Left ventricle myocardium inferior (tissue), 1 donor: ENCODE data around the gene NT5DC2. TPM values are rescaled to one million over a fixed set of nuclear protein-coding genes. Genes with fewer than 3 reads are reported as not detected.

Experiments
- DNase-seq: peaks from one replicate; pipeline ENCODE4 v3.0.0-alpha.2; 2020
- H3K27ac ChIP-seq: fragments of 200-600 bp; replicated peaks from 2 replicates; pipeline ENCODE4 v1.8.0; 2021
- H3K27me3 ChIP-seq: fragments of 200-600 bp; 2 replicates; pipeline ENCODE4 v1.8.0; 2021; ENCODE audit warnings: low read depth
- H3K36me3 ChIP-seq: fragments of 200-600 bp; 2 replicates; pipeline ENCODE4 v1.8.0; 2021
- H3K4me1 ChIP-seq: fragments of 200-600 bp; 2 replicates; pipeline ENCODE4 v1.8.0; 2021
- H3K4me3 ChIP-seq: fragments of 200-600 bp; 2 replicates; pipeline ENCODE4 v1.8.0; 2021; ENCODE audit warnings: mild to moderate bottlenecking, moderate library complexity
- H3K9me3 ChIP-seq: fragments of 200-600 bp; replicated peaks from 2 replicates; pipeline ENCODE4 v1.8.0; 2021
- intact Hi-C: fragments of 100-400 bp; cut with micrococcal nuclease; formaldehyde crosslinking; loops from one replicate; pipeline ENCODE4 v1.11.0; 2022
- total RNA-seq: library from RNA; stranded (reverse); fragmentation: NEBNext Ultra II Directional; extraction: Animal tissue kit (Norgen Biotek cat#: 25700); gene quantifications from one replicate; pipeline ENCODE4 v1.2.1, GENCODE V29; 2021
- TF ChIP-seq, protein P1 (sequence below): fragments of 200-600 bp; IDR thresholded peaks from 2 replicates; pipeline ENCODE4 v1.8.0; 2021; ENCODE audit warnings: antibody characterized with exemption, mild to moderate bottlenecking, borderline replicate concordance
- donor health status: DM: no; HTN: yes; CAD: no; lungs with severe emphysema.

Gene NT5DC2
- total RNA-seq, 1 donor from 2014 or later, result 69.3 TPM

DNA sequence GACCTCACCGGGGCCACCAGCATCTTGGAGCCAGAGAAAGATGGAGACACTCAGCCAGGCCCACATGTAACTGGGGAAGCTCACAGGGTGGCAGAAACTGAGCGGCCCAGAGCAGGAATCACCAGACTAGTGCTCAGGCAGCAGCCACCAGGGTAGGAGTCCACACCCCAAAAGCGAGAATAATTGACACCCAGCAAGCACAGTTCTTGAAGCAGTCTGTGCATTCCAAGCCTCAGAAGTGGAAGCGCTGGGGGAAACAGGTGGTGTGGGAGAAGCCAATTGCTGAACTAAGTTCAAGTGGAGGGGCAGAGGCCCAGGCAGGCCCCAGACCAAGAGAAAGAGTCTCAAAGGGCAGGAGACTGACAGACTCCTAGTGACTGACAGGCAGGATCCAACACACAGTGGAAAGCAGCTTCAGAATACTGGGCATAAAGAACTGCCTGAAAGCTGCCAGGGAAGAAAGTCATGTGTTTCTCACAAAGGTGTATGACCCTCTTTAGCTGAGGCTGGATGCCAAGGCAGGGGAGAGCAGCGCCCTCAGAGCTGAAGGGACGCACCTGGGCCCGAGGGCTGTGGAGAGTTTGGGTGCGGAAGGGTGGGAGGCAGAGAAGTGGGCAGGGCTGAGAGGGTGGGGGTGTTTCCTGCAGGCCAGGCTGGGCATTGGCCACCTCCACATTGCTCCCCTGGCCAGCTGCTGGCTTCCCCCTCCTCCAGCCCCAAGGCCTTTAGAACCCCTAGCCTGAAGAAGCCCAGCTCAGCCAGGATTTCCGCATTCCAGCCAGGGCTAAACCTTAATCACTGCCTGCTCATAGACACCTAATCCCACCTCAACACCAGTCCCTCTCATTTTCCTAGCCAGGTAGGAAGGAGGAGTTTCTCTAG lies 7.7 kb downstream of the NT5DC2 start:
- H3K27ac ChIP-seq, result peak overlapping the region; percentile 88
- TF ChIP-seq, protein P1, sequence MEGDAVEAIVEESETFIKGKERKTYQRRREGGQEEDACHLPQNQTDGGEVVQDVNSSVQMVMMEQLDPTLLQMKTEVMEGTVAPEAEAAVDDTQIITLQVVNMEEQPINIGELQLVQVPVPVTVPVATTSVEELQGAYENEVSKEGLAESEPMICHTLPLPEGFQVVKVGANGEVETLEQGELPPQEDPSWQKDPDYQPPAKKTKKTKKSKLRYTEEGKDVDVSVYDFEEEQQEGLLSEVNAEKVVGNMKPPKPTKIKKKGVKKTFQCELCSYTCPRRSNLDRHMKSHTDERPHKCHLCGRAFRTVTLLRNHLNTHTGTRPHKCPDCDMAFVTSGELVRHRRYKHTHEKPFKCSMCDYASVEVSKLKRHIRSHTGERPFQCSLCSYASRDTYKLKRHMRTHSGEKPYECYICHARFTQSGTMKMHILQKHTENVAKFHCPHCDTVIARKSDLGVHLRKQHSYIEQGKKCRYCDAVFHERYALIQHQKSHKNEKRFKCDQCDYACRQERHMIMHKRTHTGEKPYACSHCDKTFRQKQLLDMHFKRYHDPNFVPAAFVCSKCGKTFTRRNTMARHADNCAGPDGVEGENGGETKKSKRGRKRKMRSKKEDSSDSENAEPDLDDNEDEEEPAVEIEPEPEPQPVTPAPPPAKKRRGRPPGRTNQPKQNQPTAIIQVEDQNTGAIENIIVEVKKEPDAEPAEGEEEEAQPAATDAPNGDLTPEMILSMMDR, result no peak
- peaks cover 26% of the 10 kb centered on the region for H3K36me3 ChIP-seq
- no peaks in the 10 kb centered on the region for H3K9me3 ChIP-seq
- intact Hi-C loops, result no loop called here
- DNase-seq, result peak; percentile 13
- H3K4me3 ChIP-seq, result no peak overlapping the region
- H3K4me1 ChIP-seq, result peaks cover 61% of the 10 kb centered on the region
- H3K27me3 ChIP-seq, result no peaks in the 10 kb centered on the region

DNA sequence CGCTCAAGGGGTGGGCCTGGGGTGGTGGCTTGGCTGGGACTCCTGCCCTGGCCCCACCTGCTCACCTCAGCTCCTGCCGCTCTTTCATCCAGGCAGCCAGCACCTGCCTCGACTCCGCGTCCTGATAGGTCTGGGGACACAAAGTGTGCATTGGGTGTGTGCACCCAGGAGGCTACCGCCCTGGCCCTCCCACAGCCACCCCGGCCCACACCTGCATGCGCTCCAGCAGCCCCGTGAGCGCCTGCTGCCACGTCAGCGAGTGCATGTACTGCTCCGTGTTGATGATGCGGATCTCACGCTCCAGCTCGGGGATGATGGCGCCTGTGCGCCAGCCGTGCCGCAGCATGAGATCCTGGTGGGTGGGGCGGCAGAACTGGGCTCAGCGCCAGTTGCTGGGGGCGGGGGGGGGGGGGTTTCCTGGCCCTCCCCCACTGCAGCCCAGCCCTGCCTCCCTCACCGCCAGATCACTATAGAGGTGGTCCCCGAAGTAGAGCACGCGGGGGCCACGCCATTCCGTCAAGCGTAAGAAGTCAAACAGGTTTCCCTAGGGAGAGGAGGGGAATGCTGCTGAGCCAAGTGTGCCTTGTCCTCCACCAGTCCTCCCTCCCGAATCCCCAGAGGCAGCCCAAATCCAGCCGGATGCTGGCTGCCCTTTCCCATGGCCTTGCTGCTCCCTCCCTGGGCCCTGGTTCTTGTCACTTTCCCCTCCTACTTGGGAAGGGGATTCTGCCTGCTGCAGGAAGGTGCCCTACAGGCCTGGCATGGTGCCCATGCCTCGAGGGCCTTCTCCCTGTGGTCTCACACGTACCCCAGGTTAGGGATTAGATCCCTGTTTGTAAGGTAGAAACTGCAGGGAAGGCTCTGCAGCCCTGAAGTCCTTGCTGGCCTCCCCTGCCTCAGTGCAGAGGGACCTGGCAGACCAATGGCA lies 8.6 kb downstream of the NT5DC2 start:
- Histone ChIP-seq H3K4me3 (peak overlapping the region; percentile 34), H3K36me3 (peaks cover 27% of the 10 kb centered on the region), H3K9me3 (no peaks in the 10 kb centered on the region), H3K27me3 (no peaks in the 10 kb centered on the region), H3K27ac (peak overlapping the region; percentile 88), H3K4me1 (peaks cover 52% of the 10 kb centered on the region)
- TF ChIP-seq, protein P1, result no peak
- DNase-seq, result peak; percentile 61
- intact Hi-C loops, result no loop called here

DNA sequence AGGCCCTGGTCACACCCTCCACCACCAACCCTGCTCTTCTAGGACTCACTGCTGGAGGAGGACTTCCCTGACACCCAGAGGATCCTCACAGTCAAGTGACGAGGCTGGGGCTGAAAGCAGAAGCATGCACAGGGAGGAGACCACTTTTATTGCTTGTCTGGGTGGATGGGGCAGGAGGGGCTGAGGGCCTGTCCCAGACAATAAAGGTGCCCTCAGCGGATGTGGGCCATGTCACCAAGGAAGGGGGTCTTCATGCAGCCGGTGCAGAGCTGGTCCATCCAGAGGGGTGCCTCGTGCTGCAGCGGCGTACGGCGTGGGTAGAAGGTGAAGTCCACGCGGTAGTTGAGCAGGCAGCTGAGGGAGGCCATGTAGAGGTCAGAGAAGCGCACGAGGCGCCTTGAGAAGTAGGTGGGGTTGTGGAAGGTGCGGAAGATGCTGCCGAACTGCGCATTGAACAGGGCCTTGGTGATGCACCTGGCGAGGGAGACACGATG lies 9.4 kb downstream of the NT5DC2 start:
- TF ChIP-seq, protein P1, result no peak
- peaks cover 45% of the 10 kb centered on the region for H3K4me1 ChIP-seq
- H3K36me3 ChIP-seq, result peaks cover 32% of the 10 kb centered on the region
- no peaks in the 10 kb centered on the region for H3K9me3 ChIP-seq
- DNase-seq, result peak; percentile 8
- H3K27me3 ChIP-seq, result no peaks in the 10 kb centered on the region
- H3K4me3 ChIP-seq, result no peak overlapping the region
- H3K27ac ChIP-seq, result peak overlapping the region; percentile 88
- intact Hi-C loops, result no loop called here

DNA sequence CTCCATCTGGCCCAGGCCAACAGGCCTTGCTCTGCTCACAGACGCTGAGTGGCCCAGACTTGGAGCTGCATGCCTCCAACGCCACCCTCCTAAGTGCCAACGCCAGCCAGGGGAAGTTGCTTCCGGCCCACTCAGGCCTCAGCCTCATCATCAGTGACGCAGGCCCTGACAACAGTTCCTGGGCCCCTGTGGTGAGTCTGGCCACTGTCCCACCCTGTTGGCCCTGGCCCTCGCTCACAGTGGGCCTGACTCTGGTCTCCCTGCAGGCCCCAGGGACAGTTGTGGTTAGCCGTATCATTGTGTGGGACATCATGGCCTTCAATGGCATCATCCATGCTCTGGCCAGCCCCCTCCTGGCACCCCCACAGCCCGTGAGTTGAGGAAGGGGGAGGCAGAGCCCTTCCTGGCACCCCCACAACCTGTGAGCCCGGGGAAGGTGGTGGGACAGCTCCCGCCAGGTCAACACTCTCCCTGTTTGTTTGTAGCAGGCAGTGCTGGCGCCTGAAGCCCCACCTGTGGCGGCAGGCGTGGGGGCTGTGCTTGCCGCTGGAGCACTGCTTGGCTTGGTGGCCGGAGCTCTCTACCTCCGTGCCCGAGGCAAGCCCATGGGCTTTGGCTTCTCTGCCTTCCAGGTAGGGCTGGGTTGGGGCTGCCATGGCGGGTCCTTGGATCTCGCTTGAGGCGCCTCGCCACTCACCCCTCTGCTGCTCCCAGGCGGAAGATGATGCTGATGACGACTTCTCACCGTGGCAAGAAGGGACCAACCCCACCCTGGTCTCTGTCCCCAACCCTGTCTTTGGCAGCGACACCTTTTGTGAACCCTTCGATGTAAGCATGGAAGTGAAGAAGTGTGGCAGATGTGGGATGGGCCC lies 10.0 kb downstream of the NT5DC2 start:
- Histone ChIP-seq H3K4me1 (peaks cover 39% of the 10 kb centered on the region), H3K36me3 (peaks cover 32% of the 10 kb centered on the region), H3K27me3 (no peaks in the 10 kb centered on the region), H3K4me3 (no peak overlapping the region), H3K9me3 (no peaks in the 10 kb centered on the region), H3K27ac (peak overlapping the region; percentile 88)
- peak; percentile 13 for DNase-seq
- TF ChIP-seq, protein P1, result no peak
- intact Hi-C loops, result no loop called here
